Panc1 (cell line): ENCODE results near the gene CEP164. TPM values are rescaled to one million over a fixed set of nuclear protein-coding genes. Genes with fewer than 3 reads are reported as not detected.

Experiments
- ATAC-seq: fragments of 200-7000 bp; cut with Tn5 transposase; 2 replicates; pipeline ENCODE4 v1.9.1; 2020; ENCODE audit warnings: mild to moderate bottlenecking, moderate library complexity
- BruUV-seq: library from RNA; stranded (reverse); fragments of 400-500 nt; replicated peaks from 2 replicates; lab custom pipeline; 2021; lab: Mats Ljungman, UMichigan
- CTCF ChIA-PET: fragments of 300-600 bp; sonication (Branson Sonifier 250); formaldehyde crosslinking; loops from one replicate; lab custom pipeline; 2022; ENCODE audit warnings: antibody characterized with exemption; lab: Charles Lee
- POLR2A ChIA-PET: fragments of 300-600 bp; sonication (Branson Sonifier 250); formaldehyde crosslinking; loops from one replicate; lab custom pipeline; 2022; ENCODE audit warnings: antibody characterized with exemption; lab: Charles Lee
- DNase-seq: peaks from one replicate; pipeline ENCODE4 v3.0.0-alpha.2; 2010; ENCODE audit warnings: low read depth, low spot score
- H3K27ac ChIP-seq: 2 replicates; pipeline ENCODE4 v1.5.1; 2011; ENCODE audit warnings: mild to moderate bottlenecking, low read length, inconsistent platforms
- H3K27me3 ChIP-seq: fragments of 200-500 bp; sonication (Bioruptor generic); 2 replicates; pipeline ENCODE4 v1.6.0; 2014; ENCODE audit warnings: low read length, inconsistent platforms; ENCODE audit not compliant: control insufficient read depth, insufficient read depth
- H3K36me3 ChIP-seq: fragments of 200-500 bp; sonication (Bioruptor generic); 2 replicates; pipeline ENCODE4 v1.5.1; 2014; ENCODE audit warnings: inconsistent platforms, mild to moderate bottlenecking, low read length, moderate library complexity; ENCODE audit not compliant: control insufficient read depth, insufficient read depth
- H3K4me1 ChIP-seq: 2 replicates; pipeline ENCODE4 v1.5.1; 2011; ENCODE audit warnings: inconsistent platforms, mild to moderate bottlenecking, low read length, moderate library complexity; ENCODE audit not compliant: control insufficient read depth, insufficient read depth
- H3K4me3 ChIP-seq, 2 experiments: 2 replicates each; pipeline ENCODE4 v1.5.1; 2011 to 2012; ENCODE audit warnings: low read depth in 2 of 2, low read length in 2 of 2, mild to moderate bottlenecking in 2 of 2, inconsistent platforms in 1 of 2, moderate library complexity in 1 of 2
- H3K9me3 ChIP-seq: fragments of 200-500 bp; sonication (Bioruptor generic); 2 replicates; pipeline ENCODE4 v1.5.1; 2014; ENCODE audit warnings: low read depth, mild to moderate bottlenecking, inconsistent platforms, low read length, moderate library complexity; ENCODE audit not compliant: control insufficient read depth, insufficient read depth
- CTCF ChIP-seq: fragments of 450-650 bp; IDR thresholded peaks from 2 replicates; pipeline ENCODE4 v1.5.1; 2017; ENCODE audit warnings: mild to moderate bottlenecking
- POLR2AphosphoS5 ChIP-seq: IDR thresholded peaks from 2 replicates; pipeline ENCODE4 v1.6.1; 2012; ENCODE audit warnings: mild to moderate bottlenecking, low read depth, low read length, moderate library complexity
- REST ChIP-seq, 2 experiments: IDR thresholded peaks; 2 replicates each; pipeline ENCODE4 v1.6.1; 2011 to 2012; ENCODE audit warnings: low read depth in 2 of 2, control low read depth in 1 of 2, low read length in 1 of 2, mild to moderate bottlenecking in 1 of 2, moderate library complexity in 1 of 2; ENCODE audit not compliant: insufficient read depth in 1 of 2
- SIN3A ChIP-seq: IDR thresholded peaks from 2 replicates; pipeline ENCODE4 v1.6.1; 2012; ENCODE audit warnings: low read depth, mild to moderate bottlenecking, low read length, moderate library complexity, borderline replicate concordance; ENCODE audit not compliant: insufficient read depth
- TCF7L2 ChIP-seq: IDR thresholded peaks from 2 replicates; pipeline ENCODE4 v1.6.1; 2011; ENCODE audit warnings: mild to moderate bottlenecking, low read depth, low read length, inconsistent platforms
- in situ Hi-C: cut with HindIII; loops from 2 replicates; pipeline ENCODE4 v1.10.0; 2016; ENCODE audit warnings: low sequenced_read_pairs, low pct_unique_long_range_greater_than_20kb
- intact Hi-C: fragments of 100-400 bp; cut with micrococcal nuclease; formaldehyde crosslinking; loops from one replicate; pipeline ENCODE4 v1.10.0; 2022; ENCODE audit not compliant: unreplicated experiment
- total RNA-seq: library from RNA; stranded (reverse); gene quantifications from one replicate; pipeline ENCODE4 v1.2.1, GENCODE V29; 2021; ENCODE audit not compliant: unreplicated experiment

The CEP164 gene
- total RNA-seq, 1 experiment from 2014 or later, result 75.4 TPM

- POLR2A ChIA-PET, result no interaction called here
- intact Hi-C loops (no loop called here), in situ Hi-C loops (no loop called here)
- no peaks in the 10 kb centered on the region for H3K36me3 ChIP-seq
- CTCF ChIA-PET, result interaction anchor here (0.5 to 0.8 kb wide), 2 partner anchors 15 to 75 kb away, joined by 3 to 5 read pairs; no protein-coding TSS in a partner anchor
- H3K27ac ChIP-seq, result no peak overlapping the region
- no peak overlapping the region for H3K4me3 ChIP-seq
- TF ChIP-seq TCF7L2, result no peak
- no peak for TF ChIP-seq REST (IDR thresholded peaks at IDR 0.05; ENCODE audit: insufficient read depth in 1 of 2, low read depth in 2 of 2, low read length in 1 of 2)
- TF ChIP-seq CTCF, result no peak
- TF ChIP-seq SIN3A, result no peak
- TF ChIP-seq POLR2AphosphoS5, result no peak
- H3K9me3 ChIP-seq, result no peaks in the 10 kb centered on the region
- BruUV-seq, result no TSS peak
- no peak for DNase-seq
- H3K4me1 ChIP-seq, result no peaks in the 10 kb centered on the region
- ATAC-seq, result no peak
- H3K27me3 ChIP-seq, result no peaks in the 10 kb centered on the region
Measured at GRCh38 chr11:117410861-117411710, 83.4 kb downstream of the CEP164 start.

- Histone ChIP-seq H3K9me3 (no peaks in the 10 kb centered on the region), H3K36me3 (no peaks in the 10 kb centered on the region), H3K4me3 (no peak overlapping the region), H3K27ac (no peak overlapping the region), H3K27me3 (no peaks in the 10 kb centered on the region), H3K4me1 (no peaks in the 10 kb centered on the region)
- intact Hi-C loops (no loop called here), in situ Hi-C loops (no loop called here)
- ChIA-PET CTCF (interaction anchor here (0.5 kb wide), 1 partner anchor 76 kb away, joined by 3 read pairs; no protein-coding TSS in a partner anchor), POLR2A (no interaction called here)
- no peak for ATAC-seq
- no peak for DNase-seq
- BruUV-seq, result no TSS peak
- TF ChIP-seq TCF7L2 (no peak), POLR2AphosphoS5 (no peak), CTCF (no peak), REST (IDR thresholded peaks at IDR 0.05; ENCODE audit: insufficient read depth in 1 of 2, low read depth in 2 of 2, low read length in 1 of 2) (no peak), SIN3A (no peak)
Measured at GRCh38 chr11:117411736-117412135, 84.1 kb downstream of the CEP164 start.
